IMR-90 (cell line): ENCODE measurements around the gene ZFYVE28. TPM values are rescaled to one million over a fixed set of nuclear protein-coding genes. Genes with fewer than 3 reads are reported as not detected.

Experiments
- ATAC-seq: fragments of 200-7000 bp; cut with Tn5 transposase; 2 replicates; pipeline ENCODE4 v1.9.1; 2020; ENCODE audit warnings: low read depth, mild to moderate bottlenecking, moderate library complexity
- BruUV-seq: library from RNA; stranded (reverse); fragments of 400-500 nt; replicated peaks from 2 replicates; lab custom pipeline; 2021; lab: Mats Ljungman, UMichigan
- CTCF ChIA-PET: fragments of 300-600 bp; formaldehyde crosslinking; extraction: SDS; loops from one replicate; lab custom pipeline; 2021; ENCODE audit warnings: antibody characterized with exemption; lab: Yijun Ruan, JAX
- POLR2A ChIA-PET: fragments of 300-600 bp; sonication (Branson Sonifier 250); formaldehyde crosslinking; loops from one replicate; lab custom pipeline; 2022; ENCODE audit warnings: antibody characterized with exemption; ENCODE audit not compliant: unreplicated experiment; lab: Charles Lee
- DNase-seq: peaks from one replicate; pipeline ENCODE4 v3.0.0; 2013
- H2AFZ ChIP-seq: replicated peaks from 2 replicates; pipeline ENCODE3; 2013; ENCODE audit warnings: low read length, mild to moderate bottlenecking; ENCODE audit not compliant: poor library complexity
- H2AK5ac ChIP-seq: 2 replicates; pipeline ENCODE4 v1.6.1; 2013; ENCODE audit warnings: low read depth, low read length, inconsistent platforms
- H2AK9ac ChIP-seq: replicated peaks from 2 replicates; pipeline ENCODE3; 2013; ENCODE audit warnings: mild to moderate bottlenecking, low read depth, low read length, moderate library complexity; ENCODE audit not compliant: poor library complexity
- H2BK120ac ChIP-seq: 2 replicates; pipeline ENCODE4 v1.6.1; 2013; ENCODE audit warnings: low read depth, low read length, inconsistent platforms
- H2BK15ac ChIP-seq: 3 replicates; pipeline ENCODE4 v1.6.1; 2013; ENCODE audit warnings: low read depth, low read length, inconsistent platforms
- H2BK20ac ChIP-seq: 2 replicates; pipeline ENCODE4 v1.6.1; 2013; ENCODE audit warnings: low read depth, mild to moderate bottlenecking, inconsistent platforms, low read length, moderate library complexity
- H2BK5ac ChIP-seq: 2 replicates; pipeline ENCODE4 v1.6.1; 2013; ENCODE audit warnings: mild to moderate bottlenecking, low read depth, low read length, inconsistent platforms; ENCODE audit not compliant: poor library complexity, severe bottlenecking
- H3K14ac ChIP-seq: replicated peaks from 2 replicates; pipeline ENCODE4 v1.6.1; 2013; ENCODE audit warnings: low read depth, low read length, inconsistent platforms
- H3K18ac ChIP-seq: 2 replicates; pipeline ENCODE4 v1.6.1; 2013; ENCODE audit warnings: low read depth, low read length, control low read depth
- H3K23ac ChIP-seq: 2 replicates; pipeline ENCODE4 v1.6.1; 2013; ENCODE audit warnings: low read depth, low read length, inconsistent platforms
- H3K27ac ChIP-seq: 2 replicates; pipeline ENCODE4 v1.5.1; 2013; ENCODE audit warnings: mild to moderate bottlenecking, control low read depth, low read length; ENCODE audit not compliant: insufficient read depth
- H3K27me3 ChIP-seq: 2 replicates; pipeline ENCODE4 v1.6.1; 2013; ENCODE audit warnings: low read length; ENCODE audit not compliant: control insufficient read depth, insufficient read depth
- H3K36me3 ChIP-seq: 2 replicates; pipeline ENCODE4 v1.6.1; 2013; ENCODE audit warnings: low read length, mixed read lengths; ENCODE audit not compliant: control insufficient read depth, insufficient read depth
- H3K4ac ChIP-seq: 2 replicates; pipeline ENCODE4 v1.6.1; 2013; ENCODE audit warnings: low read depth, low read length, inconsistent platforms
- H3K4me1 ChIP-seq: 2 replicates; pipeline ENCODE4 v1.6.1; 2013; ENCODE audit warnings: low read length, mixed read lengths; ENCODE audit not compliant: control insufficient read depth, insufficient read depth
- H3K4me2 ChIP-seq: 2 replicates; pipeline ENCODE4 v1.6.1; 2013; ENCODE audit warnings: low read depth, mild to moderate bottlenecking, control low read depth, low read length, moderate library complexity
- H3K4me3 ChIP-seq: 2 replicates; pipeline ENCODE4 v1.5.1; 2013; ENCODE audit warnings: low read depth, mild to moderate bottlenecking, control low read depth, low read length, moderate library complexity; ENCODE audit not compliant: insufficient read depth
- H3K56ac ChIP-seq: 2 replicates; pipeline ENCODE4 v1.6.1; 2013; ENCODE audit warnings: low read length, inconsistent platforms; ENCODE audit not compliant: insufficient read depth; ENCODE audit errors: extremely low read depth
- H3K79me1 ChIP-seq, 2 experiments: 2 replicates each; pipeline ENCODE4 v1.6.1; 2013; ENCODE audit warnings: low read length in 2 of 2, inconsistent platforms in 1 of 2, low read depth in 1 of 2
- H3K9ac ChIP-seq: 2 replicates; pipeline ENCODE4 v1.6.1; 2013; ENCODE audit warnings: low read depth, low read length, control low read depth
- H3K9me1 ChIP-seq: 2 replicates; pipeline ENCODE4 v1.6.1; 2013; ENCODE audit warnings: low read length, inconsistent platforms; ENCODE audit not compliant: insufficient read depth
- H3K9me3 ChIP-seq: 2 replicates; pipeline ENCODE4 v1.6.1; 2013; ENCODE audit warnings: low read length; ENCODE audit not compliant: control insufficient read depth, insufficient read depth
- H4K20me1 ChIP-seq: 2 replicates; pipeline ENCODE4 v1.6.1; 2013; ENCODE audit warnings: low read length, inconsistent platforms; ENCODE audit not compliant: insufficient read depth
- H4K5ac ChIP-seq: 2 replicates; pipeline ENCODE4 v1.6.1; 2013; ENCODE audit warnings: mild to moderate bottlenecking, low read depth, low read length, control low read depth
- H4K8ac ChIP-seq, 2 experiments: 2 replicates each; pipeline ENCODE4 v1.6.1; 2013; ENCODE audit warnings: low read depth in 2 of 2, low read length in 2 of 2, control low read depth in 1 of 2, inconsistent platforms in 1 of 2
- H4K91ac ChIP-seq: 2 replicates; pipeline ENCODE4 v1.6.1; 2013; ENCODE audit warnings: low read depth, low read length, inconsistent platforms; ENCODE audit not compliant: insufficient read depth
- BHLHE40 ChIP-seq: fragments of 150-350 bp; IDR thresholded peaks from 2 replicates; pipeline ENCODE4 v1.6.1; 2016; ENCODE audit warnings: mild to moderate bottlenecking, low read depth, low read length
- CEBPB ChIP-seq: IDR thresholded peaks from 2 replicates; pipeline ENCODE4 v1.6.1; 2012; ENCODE audit warnings: low read depth, low read length, improper control_type of control experiment
- CHD1 ChIP-seq: IDR thresholded peaks from 2 replicates; pipeline ENCODE4 v1.6.1; 2012; ENCODE audit warnings: low read depth, low read length, improper control_type of control experiment
- ELK1 ChIP-seq: fragments of 150-350 bp; IDR thresholded peaks from 2 replicates; pipeline ENCODE4 v1.6.1; 2016; ENCODE audit warnings: low read depth, mild to moderate bottlenecking, low read length, moderate library complexity, borderline replicate concordance
- MAFK ChIP-seq: IDR thresholded peaks from 2 replicates; pipeline ENCODE4 v1.6.1; 2012; ENCODE audit warnings: low read depth, low read length, improper control_type of control experiment
- MAZ ChIP-seq: IDR thresholded peaks from 2 replicates; pipeline ENCODE4 v1.6.1; 2012; ENCODE audit warnings: low read depth, mild to moderate bottlenecking, low read length, improper control_type of control experiment, moderate library complexity, borderline replicate concordance
- MXI1 ChIP-seq: IDR thresholded peaks from 2 replicates; pipeline ENCODE4 v1.6.1; 2012; ENCODE audit warnings: low read depth, mild to moderate bottlenecking, low read length, moderate library complexity, borderline replicate concordance
- NFE2L2 ChIP-seq: fragments of 150-350 bp; IDR thresholded peaks from 2 replicates; pipeline ENCODE4 v1.6.1; 2016; ENCODE audit warnings: low read depth, mild to moderate bottlenecking, low read length
- POLR2A ChIP-seq: IDR thresholded peaks from 2 replicates; pipeline ENCODE4 v1.6.1; 2012; ENCODE audit warnings: mild to moderate bottlenecking, low read depth, low read length
- RAD21 ChIP-seq: IDR thresholded peaks from 2 replicates; pipeline ENCODE4 v1.6.1; 2012; ENCODE audit warnings: low read length, improper control_type of control experiment
- RCOR1 ChIP-seq: IDR thresholded peaks from 2 replicates; pipeline ENCODE4 v1.6.1; 2012; ENCODE audit warnings: mild to moderate bottlenecking, low read length, improper control_type of control experiment; ENCODE audit not compliant: insufficient replicate concordance
- RFX5 ChIP-seq: IDR thresholded peaks from 2 replicates; pipeline ENCODE4 v1.8.0; 2012; ENCODE audit warnings: low read depth, mild to moderate bottlenecking, low read length, moderate library complexity
- SMC3 ChIP-seq: fragments of 150-350 bp; IDR thresholded peaks from 2 replicates; pipeline ENCODE4 v1.6.1; 2016; ENCODE audit warnings: low read depth, mild to moderate bottlenecking, antibody characterized with exemption, low read length, moderate library complexity
- WGBS, 2 experiments: methylation state at CpG; one replicate each; pipeline versions ENCODE4 v1.1.5 to v1.1.7; 2013; ENCODE audit warnings: missing lambda C conversion rate in 2 of 2; ENCODE audit not compliant: insufficient read length in 1 of 2; ENCODE audit errors: extremely low coverage in 2 of 2; 5-methylcytosine and 5-hydroxymethylcytosine counted together
- dilution Hi-C: fragments of 300-500 bp; cut with HindIII; formaldehyde crosslinking; loops from one replicate; pipeline ENCODE4 v1.14.3; 2018; ENCODE audit warnings: low sequenced_read_pairs; ENCODE audit not compliant: unreplicated experiment
- in situ Hi-C: fragments of 300-500 bp; cut with MboI; formaldehyde crosslinking; loops from 3 replicates; pipeline ENCODE4 v1.14.3; 2019; ENCODE audit warnings: low sequenced_read_pairs, inconsistent platforms, mixed read lengths
- intact Hi-C: fragments of 100-400 bp; cut with micrococcal nuclease; formaldehyde crosslinking; loops from 2 replicates; pipeline ENCODE4 v1.10.0; 2022
- polyA plus RNA-seq, 3 experiments: library from polyadenylated mRNA; depleted of rRNA; stranded (reverse); fragments of >200 nt; gene quantifications; 2 replicates each; pipeline ENCODE4 v1.2.3, GENCODE V29; 2012; ENCODE audit warnings: low replicate concordance in 1 of 3
- total RNA-seq: library from RNA; depleted of rRNA; stranded (reverse); fragments of >200 nt; gene quantifications from 2 replicates; pipeline ENCODE4 v1.2.3, GENCODE V29; 2012
- TF ChIP-seq, protein P1 (sequence below): fragments of 150-350 bp; IDR thresholded peaks from 2 replicates; pipeline ENCODE4 v1.6.1; 2017; ENCODE audit warnings: mild to moderate bottlenecking, antibody characterized with exemption, low read length, low read depth
- TF ChIP-seq, protein P2 (sequence below): conservative IDR thresholded peaks from 2 replicates; pipeline ENCODE4 v1.5.1; 2012; ENCODE audit warnings: mild to moderate bottlenecking, low read depth, low read length, improper control_type of control experiment

Gene ZFYVE28
- total and polyA plus RNA-seq, 2 of the 4 experiments (the other 2 are of a cell fraction), result 0.36 to 1.2 TPM

DNA sequence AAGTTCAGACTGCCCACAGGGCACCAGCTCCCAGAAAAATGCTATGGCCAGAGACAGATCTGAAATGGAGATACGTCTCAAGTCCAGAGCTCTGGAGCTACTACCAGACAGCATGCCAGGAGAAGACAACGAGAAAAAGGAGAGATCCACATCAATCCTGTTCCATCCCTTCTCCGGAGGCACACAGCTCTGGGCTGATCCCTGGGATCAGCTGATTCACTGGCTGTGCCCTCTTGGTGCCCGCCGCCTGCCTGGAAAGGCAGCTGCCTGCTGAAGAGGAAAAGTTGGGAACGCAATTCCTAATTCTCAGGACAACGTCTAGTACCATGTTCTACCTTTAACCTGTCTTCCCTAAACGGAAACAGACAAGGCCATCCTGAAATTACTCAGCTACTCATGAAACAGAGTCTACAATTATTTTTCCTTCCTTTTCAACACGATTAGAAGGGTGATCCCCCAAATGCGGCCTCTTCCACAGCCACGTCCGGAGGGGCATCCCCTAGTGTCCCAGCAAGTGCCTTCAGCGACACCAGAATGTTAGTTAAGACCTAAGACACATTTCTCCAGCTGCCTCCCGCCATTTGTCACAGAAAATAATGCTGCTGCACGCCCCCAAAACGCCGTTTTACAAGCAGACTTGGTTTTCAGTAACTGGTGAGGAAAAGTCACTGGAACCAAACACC is 2.4 kb downstream of the ZFYVE28 start:
- in situ Hi-C loops, result no loop called here
- 0 out of 2 replicates have a peak, but pooled peaks cover 2% of the 10 kb centered on the region for H3K9me3 ChIP-seq

More for the DNA sequence above, 2.4 kb downstream of the ZFYVE28 start:
- TF ChIP-seq, protein P1, sequence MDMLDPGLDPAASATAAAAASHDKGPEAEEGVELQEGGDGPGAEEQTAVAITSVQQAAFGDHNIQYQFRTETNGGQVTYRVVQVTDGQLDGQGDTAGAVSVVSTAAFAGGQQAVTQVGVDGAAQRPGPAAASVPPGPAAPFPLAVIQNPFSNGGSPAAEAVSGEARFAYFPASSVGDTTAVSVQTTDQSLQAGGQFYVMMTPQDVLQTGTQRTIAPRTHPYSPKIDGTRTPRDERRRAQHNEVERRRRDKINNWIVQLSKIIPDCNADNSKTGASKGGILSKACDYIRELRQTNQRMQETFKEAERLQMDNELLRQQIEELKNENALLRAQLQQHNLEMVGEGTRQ, result no peak
- no peak for TF ChIP-seq CHD1
- no peak for TF ChIP-seq ELK1
- TF ChIP-seq RFX5, result no peak
- TF ChIP-seq BHLHE40, result no peak
- TF ChIP-seq CEBPB, result no peak
- TF ChIP-seq, protein P2, sequence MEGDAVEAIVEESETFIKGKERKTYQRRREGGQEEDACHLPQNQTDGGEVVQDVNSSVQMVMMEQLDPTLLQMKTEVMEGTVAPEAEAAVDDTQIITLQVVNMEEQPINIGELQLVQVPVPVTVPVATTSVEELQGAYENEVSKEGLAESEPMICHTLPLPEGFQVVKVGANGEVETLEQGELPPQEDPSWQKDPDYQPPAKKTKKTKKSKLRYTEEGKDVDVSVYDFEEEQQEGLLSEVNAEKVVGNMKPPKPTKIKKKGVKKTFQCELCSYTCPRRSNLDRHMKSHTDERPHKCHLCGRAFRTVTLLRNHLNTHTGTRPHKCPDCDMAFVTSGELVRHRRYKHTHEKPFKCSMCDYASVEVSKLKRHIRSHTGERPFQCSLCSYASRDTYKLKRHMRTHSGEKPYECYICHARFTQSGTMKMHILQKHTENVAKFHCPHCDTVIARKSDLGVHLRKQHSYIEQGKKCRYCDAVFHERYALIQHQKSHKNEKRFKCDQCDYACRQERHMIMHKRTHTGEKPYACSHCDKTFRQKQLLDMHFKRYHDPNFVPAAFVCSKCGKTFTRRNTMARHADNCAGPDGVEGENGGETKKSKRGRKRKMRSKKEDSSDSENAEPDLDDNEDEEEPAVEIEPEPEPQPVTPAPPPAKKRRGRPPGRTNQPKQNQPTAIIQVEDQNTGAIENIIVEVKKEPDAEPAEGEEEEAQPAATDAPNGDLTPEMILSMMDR, result no peak
- TF ChIP-seq NFE2L2, result no peak
- no peak for TF ChIP-seq MAZ
- TF ChIP-seq SMC3, result no peak
- no peak for TF ChIP-seq POLR2A
- TF ChIP-seq RAD21, result no peak
- no peak for TF ChIP-seq MXI1
- no peak for TF ChIP-seq RCOR1
- no peak for TF ChIP-seq MAFK
- no peak overlapping the region for H3K4me2 ChIP-seq
- WGBS, 2 experiments, result 75% methylated on average over 4 of the region's 17 CpGs; no CpG with 5 or more reads in 1 of the 2 experiments
- DNase-seq, result no peak
- dilution Hi-C loops, result no loop called here
- H2AFZ ChIP-seq, result no peak overlapping the region
- CTCF ChIA-PET, result interaction anchor here (0.6 to 1.3 kb wide), 2 partner anchors 23 to 65 kb away, joined by 3 to 5 read pairs; no protein-coding TSS in a partner anchor
- H3K4me3 ChIP-seq, result no peak overlapping the region
- no peaks in the 10 kb centered on the region for H4K20me1 ChIP-seq
- H2AK5ac ChIP-seq, result no peak overlapping the region
- H3K27ac ChIP-seq, result no peak overlapping the region
- no peak overlapping the region for H2BK5ac ChIP-seq
- POLR2A ChIA-PET, result interaction anchor here (0.5 kb wide), 1 partner anchor 64 kb away, joined by 9 read pairs; no protein-coding TSS in a partner anchor
- no peak overlapping the region for H2AK9ac ChIP-seq
- H4K91ac ChIP-seq, result no peak overlapping the region
- H3K23ac ChIP-seq, result no peak overlapping the region
- no peak overlapping the region for H4K8ac ChIP-seq
- H3K4me1 ChIP-seq, result peaks cover 17% of the 10 kb centered on the region
- no peak overlapping the region for H4K5ac ChIP-seq
- H3K4ac ChIP-seq, result no peak overlapping the region
- H3K9me1 ChIP-seq, result peaks cover 14% of the 10 kb centered on the region
- H3K9ac ChIP-seq, result no peak overlapping the region
- H2BK120ac ChIP-seq, result no peak overlapping the region
- H3K18ac ChIP-seq, result no peak overlapping the region
- no peaks in the 10 kb centered on the region for H3K36me3 ChIP-seq
- no peak overlapping the region for H2BK15ac ChIP-seq
- no peak overlapping the region for H3K14ac ChIP-seq
- peaks cover 51% of the 10 kb centered on the region for H3K27me3 ChIP-seq
- intact Hi-C loops, result loop anchor here (10.0 kb wide), 1 partner anchor 151 kb away; the partner anchor contains the start of gene MXD4
- no peak overlapping the region for H2BK20ac ChIP-seq
- BruUV-seq, result no TSS peak
- peaks cover 0 to 3% of the 10 kb centered on the region in 2 experiments; a peak in 1 of 4 replicates for H3K79me1 ChIP-seq
- ATAC-seq, result no peak
- H3K56ac ChIP-seq, result no peak overlapping the region
